Choroid plexus epithelial cell (primary cell): ENCODE data around the gene NUP214.
"Not testable (repeated sequence)": the region's sequence is repeated elsewhere in the genome, so short reads cannot be mapped to it uniquely, and the experiment has no call there.

Experiments
- DNase-seq: peaks from one replicate; pipeline ENCODE4 v3.0.0-alpha.2; 2010; ENCODE audit warnings: low read depth
- H3K4me3 ChIP-seq: 2 replicates; pipeline ENCODE4 v1.5.1; 2011; ENCODE audit warnings: low read depth, mild to moderate bottlenecking, control low read depth, low read length, moderate library complexity
- TF ChIP-seq, protein P1 (sequence below): conservative IDR thresholded peaks from 2 replicates; pipeline ENCODE4 v1.5.1; 2011; ENCODE audit warnings: low read depth, mild to moderate bottlenecking, control low read depth, inconsistent platforms, low read length, moderate library complexity

The NUP214 gene

GRCh38 chr9:131097948-131098278 is 27.5 kb upstream of the NUP214 start:
- TF ChIP-seq, protein P1, sequence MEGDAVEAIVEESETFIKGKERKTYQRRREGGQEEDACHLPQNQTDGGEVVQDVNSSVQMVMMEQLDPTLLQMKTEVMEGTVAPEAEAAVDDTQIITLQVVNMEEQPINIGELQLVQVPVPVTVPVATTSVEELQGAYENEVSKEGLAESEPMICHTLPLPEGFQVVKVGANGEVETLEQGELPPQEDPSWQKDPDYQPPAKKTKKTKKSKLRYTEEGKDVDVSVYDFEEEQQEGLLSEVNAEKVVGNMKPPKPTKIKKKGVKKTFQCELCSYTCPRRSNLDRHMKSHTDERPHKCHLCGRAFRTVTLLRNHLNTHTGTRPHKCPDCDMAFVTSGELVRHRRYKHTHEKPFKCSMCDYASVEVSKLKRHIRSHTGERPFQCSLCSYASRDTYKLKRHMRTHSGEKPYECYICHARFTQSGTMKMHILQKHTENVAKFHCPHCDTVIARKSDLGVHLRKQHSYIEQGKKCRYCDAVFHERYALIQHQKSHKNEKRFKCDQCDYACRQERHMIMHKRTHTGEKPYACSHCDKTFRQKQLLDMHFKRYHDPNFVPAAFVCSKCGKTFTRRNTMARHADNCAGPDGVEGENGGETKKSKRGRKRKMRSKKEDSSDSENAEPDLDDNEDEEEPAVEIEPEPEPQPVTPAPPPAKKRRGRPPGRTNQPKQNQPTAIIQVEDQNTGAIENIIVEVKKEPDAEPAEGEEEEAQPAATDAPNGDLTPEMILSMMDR: no peak
- DNase-seq: no peak

DNA sequence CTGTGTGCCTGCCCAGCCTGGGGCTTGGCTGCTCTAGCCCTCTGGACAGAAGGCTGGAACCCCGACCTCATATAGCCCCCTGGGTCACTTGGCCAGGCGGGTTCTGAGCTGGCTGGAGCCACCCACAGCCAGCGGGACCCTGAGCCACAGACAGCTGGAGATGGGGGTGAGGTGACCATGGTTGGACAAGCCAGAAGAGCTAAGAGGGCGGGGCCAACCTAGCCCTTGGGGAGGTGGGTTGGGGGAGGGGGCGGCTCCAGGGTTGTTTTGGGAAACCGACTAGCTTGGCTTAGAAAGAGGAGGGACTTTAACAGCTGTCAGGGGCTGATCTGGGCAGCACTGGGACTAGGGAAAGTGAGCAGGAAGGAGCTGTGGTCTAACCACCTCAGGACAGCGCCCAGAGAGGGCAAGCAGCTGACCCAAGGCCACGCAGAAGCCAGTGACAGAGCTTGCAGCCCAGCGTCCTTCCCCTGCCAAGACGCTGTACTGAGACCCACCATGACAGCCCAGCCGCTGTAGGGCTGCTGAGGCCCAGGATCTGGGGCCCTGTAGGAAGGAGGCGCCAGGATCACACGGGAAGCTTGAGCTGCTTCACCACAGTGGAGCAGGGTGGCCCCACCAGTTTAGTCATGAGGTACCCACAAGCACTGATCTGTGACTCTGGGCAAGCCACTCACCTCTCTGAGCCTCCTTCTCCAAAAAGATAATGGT is 26.8 kb upstream of the NUP214 start:
- no peak overlapping the region for H3K4me3 ChIP-seq
- TF ChIP-seq, protein P1: no peak
- DNase-seq: no peak

More at GRCh38 chr9:131097948-131098278, 27.5 kb upstream of the NUP214 start:
- no peak overlapping the region for H3K4me3 ChIP-seq

DNA sequence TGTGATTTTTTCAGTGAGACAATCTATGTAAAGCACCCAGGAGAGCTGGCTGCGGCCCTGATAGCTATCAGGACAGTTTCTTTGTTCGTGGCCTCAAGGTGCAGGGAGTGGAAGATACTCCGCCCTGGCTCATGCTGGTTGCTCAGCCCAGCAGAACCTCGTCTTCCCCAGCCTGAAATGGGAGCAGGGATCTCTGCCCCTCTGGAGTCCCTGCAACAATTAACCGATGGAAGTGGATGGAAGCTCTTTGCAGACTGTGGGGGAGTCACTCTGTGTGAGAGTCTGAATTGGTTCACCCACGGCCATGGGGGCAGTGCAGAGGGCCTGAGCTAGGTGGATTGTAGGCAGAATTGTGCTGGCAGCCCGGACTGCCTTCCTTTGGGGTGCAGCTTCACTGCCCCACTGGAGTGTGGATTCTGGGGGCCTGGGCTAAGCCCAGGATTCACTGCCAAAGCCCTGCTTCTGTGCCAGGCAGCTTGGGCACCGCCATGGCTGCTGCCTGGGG is 26.2 kb upstream of the NUP214 start:
- TF ChIP-seq, protein P1: no peak
- H3K4me3 ChIP-seq: no peak overlapping the region
- no peak for DNase-seq

- H3K4me3 ChIP-seq, DNase-seq: not testable (repeated sequence)
Measured at GRCh38 chr9:131099845-131100244, 25.5 kb upstream of the NUP214 start.

DNA sequence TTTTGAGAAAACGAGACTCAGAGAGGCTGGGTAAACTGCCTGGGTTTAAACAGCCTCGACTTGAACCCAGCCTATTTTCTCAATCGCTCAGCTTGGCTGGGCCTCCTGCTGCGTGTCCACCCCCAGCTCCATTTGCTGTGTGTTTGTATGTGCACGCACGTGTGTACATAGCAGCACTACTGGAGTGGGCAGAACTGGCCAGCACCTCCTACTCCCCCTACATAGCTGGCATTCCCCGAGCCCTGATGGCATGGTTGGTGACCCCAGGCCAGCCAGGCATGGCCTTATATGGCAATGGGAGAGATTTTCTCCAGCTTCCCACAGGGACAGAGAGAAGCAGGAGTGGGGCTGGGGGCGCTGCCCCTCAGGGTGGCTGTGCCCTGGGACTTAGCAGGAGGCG is 24.9 kb upstream of the NUP214 start:
- no peak for DNase-seq
- TF ChIP-seq, protein P1: no peak
- H3K4me3 ChIP-seq: no peak overlapping the region

DNA sequence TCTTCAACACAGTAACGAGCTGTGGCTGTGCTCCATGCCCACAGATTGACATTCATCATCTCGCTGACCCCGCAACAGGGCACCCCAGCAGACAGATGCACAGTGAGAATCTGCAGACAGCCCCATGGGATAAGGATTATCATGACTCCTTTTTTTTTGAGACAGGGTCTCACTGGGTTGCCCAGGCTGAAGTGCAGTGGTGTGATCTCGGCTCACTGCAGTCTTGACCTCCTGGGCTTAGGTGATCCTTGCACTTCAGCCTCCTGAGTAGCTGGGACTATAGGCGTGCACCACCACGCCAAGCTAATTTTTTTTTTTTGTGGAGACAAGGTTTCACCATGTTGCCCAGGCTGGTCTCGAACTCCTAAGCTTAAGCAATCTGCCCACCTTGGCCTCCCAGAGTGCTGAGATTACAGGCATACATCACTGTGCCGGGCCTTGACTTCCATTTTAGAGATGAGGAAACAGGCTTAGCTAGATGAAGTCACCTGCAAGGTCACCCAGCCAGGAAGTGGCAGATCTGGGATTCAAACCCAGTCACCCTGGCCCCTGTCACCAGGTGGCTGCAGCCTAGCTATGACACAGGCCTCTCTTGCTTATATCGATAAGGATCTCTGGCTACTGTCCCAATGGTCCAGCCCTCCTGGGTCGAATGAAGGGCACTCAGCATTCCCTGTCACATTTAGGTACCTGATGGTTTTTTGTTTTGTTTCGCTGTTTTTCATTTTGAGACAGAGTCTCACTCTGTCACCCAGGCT is 24.0 kb upstream of the NUP214 start:
- DNase-seq: no peak
- TF ChIP-seq, protein P1: no peak
- H3K4me3 ChIP-seq: no peak overlapping the region

DNA sequence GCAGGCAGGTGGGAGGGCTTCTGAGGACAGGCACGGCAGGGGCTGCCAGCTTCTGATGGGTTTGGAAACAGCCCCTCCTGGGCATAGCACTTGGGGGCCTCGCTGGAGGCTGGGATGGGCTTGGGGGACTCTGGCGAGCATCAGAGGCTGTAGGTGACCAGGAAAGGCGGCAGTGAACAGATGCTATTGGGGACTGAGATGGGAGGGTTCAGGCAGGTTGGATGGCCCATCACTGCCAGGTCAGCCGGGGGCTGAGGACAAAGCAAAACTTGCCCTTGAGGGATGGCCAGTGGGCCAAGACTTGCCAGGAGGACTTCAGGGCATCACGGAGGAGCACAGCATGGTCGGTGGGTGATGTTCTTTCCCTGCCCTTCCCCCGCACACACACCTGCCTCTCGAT is 22.4 kb upstream of the NUP214 start:
- TF ChIP-seq, protein P1: no peak
- no peak overlapping the region for H3K4me3 ChIP-seq
- no peak for DNase-seq
